PC-3 (cell line): ENCODE data around the gene XPNPEP1.

Source experiments
- EZH2 ChIP-seq: fragments of 300-600 bp; sonication (generic); IDR thresholded peaks from one replicate; pipeline ENCODE4 v1.6.1; 2017; ENCODE audit warnings: antibody characterized with exemption, mild to moderate bottlenecking, low read length; ENCODE audit not compliant: unreplicated experiment
- TF ChIP-seq, protein P1 (sequence below): fragments of 300-600 bp; sonication (generic); conservative IDR thresholded peaks from 2 replicates; pipeline ENCODE4 v1.5.1; 2017; ENCODE audit warnings: antibody characterized with exemption, low read depth, mild to moderate bottlenecking, low read length

DNA sequence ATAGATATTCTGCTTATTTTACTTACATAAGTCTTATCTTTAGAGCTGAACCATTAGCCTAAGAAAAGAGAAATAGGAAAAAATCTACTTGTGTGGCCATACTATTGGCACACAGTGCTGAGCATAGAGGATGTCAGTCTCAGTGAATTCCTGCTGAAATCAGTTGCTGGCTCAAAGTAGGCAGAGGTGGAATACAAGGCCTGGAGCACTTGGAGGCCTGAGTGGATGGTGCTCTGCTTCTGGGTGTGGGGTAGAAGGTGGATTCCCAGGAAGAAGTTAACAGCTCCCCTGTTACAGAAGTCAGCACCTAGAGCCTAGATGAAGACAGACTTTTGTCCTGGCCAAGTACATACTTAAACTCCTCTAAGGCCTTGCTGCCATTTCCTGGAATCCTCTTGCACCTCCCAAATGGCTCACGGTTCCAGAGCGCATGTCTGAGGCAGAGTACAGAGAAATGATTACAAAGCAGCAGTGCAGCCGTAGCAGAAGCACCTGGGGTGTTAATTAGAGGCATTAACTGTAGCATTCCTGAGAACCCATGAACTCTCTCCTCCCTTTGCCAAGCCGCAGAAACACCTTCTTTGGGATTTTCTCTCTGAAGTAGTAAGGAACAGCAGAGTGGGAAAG is 18.0 kb upstream of the XPNPEP1 start:
- TF ChIP-seq, protein P1, sequence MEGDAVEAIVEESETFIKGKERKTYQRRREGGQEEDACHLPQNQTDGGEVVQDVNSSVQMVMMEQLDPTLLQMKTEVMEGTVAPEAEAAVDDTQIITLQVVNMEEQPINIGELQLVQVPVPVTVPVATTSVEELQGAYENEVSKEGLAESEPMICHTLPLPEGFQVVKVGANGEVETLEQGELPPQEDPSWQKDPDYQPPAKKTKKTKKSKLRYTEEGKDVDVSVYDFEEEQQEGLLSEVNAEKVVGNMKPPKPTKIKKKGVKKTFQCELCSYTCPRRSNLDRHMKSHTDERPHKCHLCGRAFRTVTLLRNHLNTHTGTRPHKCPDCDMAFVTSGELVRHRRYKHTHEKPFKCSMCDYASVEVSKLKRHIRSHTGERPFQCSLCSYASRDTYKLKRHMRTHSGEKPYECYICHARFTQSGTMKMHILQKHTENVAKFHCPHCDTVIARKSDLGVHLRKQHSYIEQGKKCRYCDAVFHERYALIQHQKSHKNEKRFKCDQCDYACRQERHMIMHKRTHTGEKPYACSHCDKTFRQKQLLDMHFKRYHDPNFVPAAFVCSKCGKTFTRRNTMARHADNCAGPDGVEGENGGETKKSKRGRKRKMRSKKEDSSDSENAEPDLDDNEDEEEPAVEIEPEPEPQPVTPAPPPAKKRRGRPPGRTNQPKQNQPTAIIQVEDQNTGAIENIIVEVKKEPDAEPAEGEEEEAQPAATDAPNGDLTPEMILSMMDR: no peak
- TF ChIP-seq EZH2: no peak
